Sigmoid colon (tissue), 7 donors: Measurements from ENCODE around the gene RANBP1. TPM values are rescaled to one million over a fixed set of nuclear protein-coding genes. Genes with fewer than 3 reads are reported as not detected.
"Not testable (repeated sequence)": the region's sequence is repeated elsewhere in the genome, so short reads cannot be mapped to it uniquely, and the experiment has no call there.

Experiments
- DNase-seq: peaks from one replicate; pipeline ENCODE4 v3.0.0-alpha.2; 2019
- H3K27ac ChIP-seq, 4 donors: fragments of 200-600 bp; sonication (generic); one replicate each; pipeline ENCODE4 v1.5.1; 2016 to 2019; ENCODE audit warnings: mild to moderate bottlenecking in 1 of 4
- H3K27me3 ChIP-seq, 3 donors: fragments of 200-600 bp; sonication (generic); one replicate each; pipeline ENCODE4 v1.5.1; 2019; ENCODE audit warnings: mild to moderate bottlenecking in 1 of 3
- H3K36me3 ChIP-seq, 4 donors: fragments of 200-600 bp; sonication (generic); one replicate each; pipeline ENCODE4 v1.5.1; 2016 to 2019
- H3K4me1 ChIP-seq, 4 donors: fragments of 200-600 bp; sonication (generic); one replicate each; pipeline ENCODE4 v1.5.1; 2017 to 2019
- H3K4me3 ChIP-seq, 4 donors: fragments of 200-600 bp; sonication (generic); one replicate each; pipeline ENCODE4 v1.5.1; 2017 to 2019; ENCODE audit warnings: mild to moderate bottlenecking in 2 of 4, moderate library complexity in 1 of 4
- H3K9me3 ChIP-seq, 4 donors: fragments of 200-600 bp in 3 of 4; sonication (generic) in 3 of 4; one replicate each; pipeline versions ENCODE4 v1.5.1 to v1.6.1; 2013 to 2019
- EP300 ChIP-seq, 4 donors: sonication (generic); formaldehyde crosslinking; IDR thresholded peaks; one replicate each; pipeline ENCODE4 v1.6.1; 2017; ENCODE audit warnings: antibody characterized with exemption in 4 of 4
- POLR2A ChIP-seq, 2 donors: fragments of 450-650 bp; IDR thresholded peaks; one replicate each; pipeline ENCODE4 v1.6.1; 2016; ENCODE audit warnings: antibody characterized with exemption in 2 of 2, mild to moderate bottlenecking in 2 of 2, moderate library complexity in 2 of 2
- POLR2AphosphoS5 ChIP-seq, 4 donors: sonication (generic); formaldehyde crosslinking; IDR thresholded peaks; one replicate each; pipeline ENCODE4 v1.6.1; 2017; ENCODE audit warnings: antibody characterized with exemption in 4 of 4
- WGBS, 2 donors: extraction: QIAGEN DNeasy Blood & Tissue Kit; methylation state at CpG; one replicate each; pipeline ENCODE4 v1.1.7; 2013; 5-methylcytosine and 5-hydroxymethylcytosine counted together
- intact Hi-C: fragments of 100-400 bp; cut with DNase I; formaldehyde crosslinking; loops from one replicate; pipeline ENCODE4 v1.15.1; 2023
- polyA plus RNA-seq, 3 donors: library from polyadenylated mRNA; stranded (reverse); fragments of 200-250 nt; gene quantifications; one replicate each; pipeline ENCODE4 v1.2.3, GENCODE V29; 2013
- total RNA-seq, 4 donors: library from RNA; depleted of rRNA; stranded (reverse); fragments of >200 nt; gene quantifications; one replicate each; pipeline ENCODE4 v1.1.0, GENCODE V29; 2016
- TF ChIP-seq, protein P1 (sequence below), 4 experiments: fragments of 450-650 bp in 3 of 4; fragments of 200-600 bp in 1 of 4; IDR thresholded peaks; one replicate each; pipeline ENCODE4 v1.5.1; 2016 to 2019; ENCODE audit warnings: antibody characterized with exemption in 4 of 4, mild to moderate bottlenecking in 3 of 4, moderate library complexity in 2 of 4
- donor health status: healthy with polysubstance abuse.
- donor health status: Bipolar disorder and iron deficiency.
- donor health status: healthy.

RANBP1 gene
- 100 to 1,000 TPM; 135 to 194 (median 163) TPM for total RNA-seq
- 100 to 1,000 TPM in 1 of 3 donors, 10 to 100 TPM in 2; 67.9 to 163 (median 79.8) TPM for polyA plus RNA-seq

DNA sequence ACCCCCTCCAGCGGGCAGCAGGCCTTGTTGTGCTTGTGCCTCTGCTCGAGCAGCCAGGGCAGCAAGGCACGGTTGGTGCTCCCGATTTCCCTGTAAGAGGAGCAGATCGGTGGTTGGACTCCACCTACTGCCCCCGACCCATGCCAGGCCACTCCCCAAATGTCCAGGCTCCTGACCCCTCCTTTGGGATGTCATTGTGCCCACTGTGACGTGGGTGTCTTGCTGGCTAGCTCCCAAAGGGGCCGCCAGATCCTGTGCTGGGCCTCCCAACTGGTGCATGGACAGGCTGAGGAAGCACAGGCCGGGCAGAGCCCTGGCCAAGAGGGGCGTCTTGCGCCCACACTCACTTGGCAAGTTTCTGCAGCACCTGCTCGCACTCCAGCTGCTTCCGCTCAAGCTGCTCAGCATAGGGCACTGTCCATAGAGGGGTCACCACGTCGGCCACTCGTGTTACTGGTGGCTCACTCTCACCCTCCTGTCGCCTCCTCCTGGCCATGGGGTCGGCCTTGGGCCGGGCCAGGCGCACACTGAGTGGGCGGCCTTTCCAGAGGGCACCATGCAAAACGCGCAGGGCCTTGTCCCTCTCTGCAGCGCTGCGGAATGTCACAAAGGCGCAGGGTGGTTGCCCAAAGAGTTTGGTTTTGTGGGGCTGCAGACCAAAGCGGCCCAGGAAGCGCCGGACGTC is at the start of gene RANBP1:
Gene RANBP1, plus strand, starts transcription at position 414 of the 685 bp plus-strand sequence. Its CDS starts 81 bp downstream, at position 495.
- Histone ChIP-seq H3K4me3 (peak within 1 kb of the TSS; percentile 67 to 93 (median 86)), H3K4me1 (peaks cover 0 to 48% (median 41%) of the 10 kb centered on the region in 4 donors), H3K36me3 (peaks cover 4 to 62% (median 31%) of the 10 kb centered on the region in 4 donors), H3K27me3 (no peaks in the 10 kb centered on the region), H3K27ac (peak within 1 kb of the TSS; percentile 83 to 91 (median 88)), H3K9me3 (no peaks in the 10 kb centered on the region)
- 67 to 77% methylated on average over 30 of the region's 30 CpGs for WGBS, 2 donors
- intact Hi-C loops: loop anchor here (5.0 to 10.0 kb wide), 4 partner anchors 34 to 161 kb away; partner anchors contain the start of genes DGCR8 and TANGO2
- TF ChIP-seq POLR2A (IDR thresholded peaks at IDR 0.05) (no peak), EP300 (IDR thresholded peaks at IDR 0.05) (no peak), POLR2AphosphoS5 (IDR thresholded peaks at IDR 0.05) (no peak)
- TF ChIP-seq, protein P1, sequence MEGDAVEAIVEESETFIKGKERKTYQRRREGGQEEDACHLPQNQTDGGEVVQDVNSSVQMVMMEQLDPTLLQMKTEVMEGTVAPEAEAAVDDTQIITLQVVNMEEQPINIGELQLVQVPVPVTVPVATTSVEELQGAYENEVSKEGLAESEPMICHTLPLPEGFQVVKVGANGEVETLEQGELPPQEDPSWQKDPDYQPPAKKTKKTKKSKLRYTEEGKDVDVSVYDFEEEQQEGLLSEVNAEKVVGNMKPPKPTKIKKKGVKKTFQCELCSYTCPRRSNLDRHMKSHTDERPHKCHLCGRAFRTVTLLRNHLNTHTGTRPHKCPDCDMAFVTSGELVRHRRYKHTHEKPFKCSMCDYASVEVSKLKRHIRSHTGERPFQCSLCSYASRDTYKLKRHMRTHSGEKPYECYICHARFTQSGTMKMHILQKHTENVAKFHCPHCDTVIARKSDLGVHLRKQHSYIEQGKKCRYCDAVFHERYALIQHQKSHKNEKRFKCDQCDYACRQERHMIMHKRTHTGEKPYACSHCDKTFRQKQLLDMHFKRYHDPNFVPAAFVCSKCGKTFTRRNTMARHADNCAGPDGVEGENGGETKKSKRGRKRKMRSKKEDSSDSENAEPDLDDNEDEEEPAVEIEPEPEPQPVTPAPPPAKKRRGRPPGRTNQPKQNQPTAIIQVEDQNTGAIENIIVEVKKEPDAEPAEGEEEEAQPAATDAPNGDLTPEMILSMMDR (IDR thresholded peaks at IDR 0.05): no peak
- no peak for DNase-seq

DNA sequence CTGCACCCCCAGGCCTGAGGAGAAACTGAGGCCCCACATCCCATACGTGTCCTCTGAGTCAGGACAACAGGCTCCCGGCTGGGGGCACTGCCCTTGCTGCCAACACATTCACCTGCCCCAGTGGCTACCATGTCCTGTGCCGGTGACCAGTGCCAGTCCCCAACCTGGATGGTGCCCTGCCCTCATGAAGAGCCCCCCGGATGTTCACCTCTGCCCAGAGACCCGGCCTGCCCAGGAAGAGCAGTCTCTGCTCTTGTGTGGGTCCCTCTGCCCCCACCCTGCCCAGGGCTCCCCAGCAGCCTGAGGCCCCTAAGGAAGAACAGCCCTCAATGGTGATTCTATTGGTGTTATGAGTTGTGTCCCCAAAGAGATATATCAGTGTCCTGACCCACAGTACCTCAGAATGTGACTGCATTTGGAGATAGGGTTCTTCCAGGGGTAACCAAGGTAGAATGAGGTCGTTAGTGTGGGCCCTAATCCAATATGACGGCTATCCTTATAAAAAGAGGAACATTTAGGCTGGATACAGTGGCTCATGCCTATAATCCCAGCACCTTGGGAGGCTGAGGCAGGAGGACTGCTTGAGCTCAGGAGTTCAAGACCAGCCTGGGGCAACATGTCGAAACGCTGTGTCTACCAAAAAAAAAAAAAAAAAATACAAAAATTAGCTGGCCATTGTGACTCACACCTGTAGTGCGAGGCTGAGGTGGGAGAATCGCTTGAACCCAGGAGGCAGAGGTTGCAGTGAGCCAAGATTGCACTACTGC is 49.1 kb upstream of the RANBP1 start:
- TF ChIP-seq POLR2AphosphoS5 (IDR thresholded peaks at IDR 0.05) (no peak), EP300 (IDR thresholded peaks at IDR 0.05) (no peak), POLR2A (IDR thresholded peaks at IDR 0.05) (no peak)
- TF ChIP-seq, protein P1 (IDR thresholded peaks at IDR 0.05): no peak
- Histone ChIP-seq H3K27me3 (no peaks in the 10 kb centered on the region), H3K27ac (no peak overlapping the region), H3K4me1 (no peaks in the 10 kb centered on the region), H3K36me3 (peaks cover 0 to 32% (median 17%) of the 10 kb centered on the region in 4 donors), H3K9me3 (no peaks in the 10 kb centered on the region), H3K4me3 (no peak overlapping the region)
- 95% methylated on average over 11 of the region's 11 CpGs for WGBS, 2 donors
- DNase-seq: no peak
- intact Hi-C loops: no loop called here

DNA sequence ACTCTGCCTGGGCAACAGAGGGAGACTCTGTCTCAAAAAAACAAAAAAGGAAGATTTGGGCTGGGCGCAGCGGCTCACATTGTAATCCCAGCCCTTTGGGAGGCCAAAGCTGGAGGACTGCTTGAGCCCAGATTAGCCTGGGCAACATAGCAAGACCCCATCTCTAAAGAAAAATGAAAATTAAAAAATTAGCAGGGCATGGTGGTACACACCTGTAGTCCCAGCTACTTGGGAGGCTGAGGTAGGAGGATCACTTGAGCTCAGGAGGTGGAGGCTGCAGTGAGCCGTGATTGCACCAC is 48.6 kb upstream of the RANBP1 start:
- H3K4me1 ChIP-seq, DNase-seq, H3K9me3 ChIP-seq, H3K27me3 ChIP-seq, intact Hi-C loops, H3K4me3 ChIP-seq, H3K27ac ChIP-seq: not testable (repeated sequence)
- H3K36me3 ChIP-seq: peaks cover 0 to 26% (median 12%) of the 10 kb centered on the region in 4 donors
- 97 to 100% methylated on average over 3 of the region's 3 CpGs for WGBS, 2 donors

DNA sequence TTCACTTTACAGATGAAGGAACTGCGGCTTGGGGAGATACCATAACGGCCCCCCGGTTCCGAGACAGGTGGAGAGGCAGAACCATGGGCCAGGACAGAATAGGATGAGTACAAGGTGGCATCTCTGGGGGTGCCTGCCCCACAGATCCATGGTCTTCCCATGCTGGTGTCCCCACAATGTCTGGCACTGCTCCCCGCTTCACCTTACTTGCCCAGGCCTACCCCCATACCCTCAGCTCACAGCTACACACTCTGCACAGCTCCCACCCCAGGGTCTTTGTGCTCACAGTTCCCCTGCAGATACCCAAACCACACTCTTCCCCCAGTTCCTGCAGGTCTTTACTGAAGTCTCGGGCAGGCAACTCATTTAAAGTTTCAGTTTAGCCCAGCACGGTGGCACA is 47.3 kb upstream of the RANBP1 start:
- no peak for TF ChIP-seq POLR2AphosphoS5 (IDR thresholded peaks at IDR 0.05)
- TF ChIP-seq, protein P1 (IDR thresholded peaks at IDR 0.05): no peak
- TF ChIP-seq POLR2A (IDR thresholded peaks at IDR 0.05): no peak
- TF ChIP-seq EP300 (IDR thresholded peaks at IDR 0.05): no peak
- peaks cover 0 to 15% (median 4%) of the 10 kb centered on the region in 4 donors for H3K36me3 ChIP-seq
- intact Hi-C loops: no loop called here
- H3K27ac ChIP-seq: no peak overlapping the region
- no peaks in the 10 kb centered on the region for H3K27me3 ChIP-seq
- H3K4me1 ChIP-seq: no peaks in the 10 kb centered on the region
- 90 to 92% methylated on average over 7 of the region's 7 CpGs for WGBS, 2 donors
- H3K9me3 ChIP-seq: no peaks in the 10 kb centered on the region
- DNase-seq: no peak
- no peak overlapping the region for H3K4me3 ChIP-seq

DNA sequence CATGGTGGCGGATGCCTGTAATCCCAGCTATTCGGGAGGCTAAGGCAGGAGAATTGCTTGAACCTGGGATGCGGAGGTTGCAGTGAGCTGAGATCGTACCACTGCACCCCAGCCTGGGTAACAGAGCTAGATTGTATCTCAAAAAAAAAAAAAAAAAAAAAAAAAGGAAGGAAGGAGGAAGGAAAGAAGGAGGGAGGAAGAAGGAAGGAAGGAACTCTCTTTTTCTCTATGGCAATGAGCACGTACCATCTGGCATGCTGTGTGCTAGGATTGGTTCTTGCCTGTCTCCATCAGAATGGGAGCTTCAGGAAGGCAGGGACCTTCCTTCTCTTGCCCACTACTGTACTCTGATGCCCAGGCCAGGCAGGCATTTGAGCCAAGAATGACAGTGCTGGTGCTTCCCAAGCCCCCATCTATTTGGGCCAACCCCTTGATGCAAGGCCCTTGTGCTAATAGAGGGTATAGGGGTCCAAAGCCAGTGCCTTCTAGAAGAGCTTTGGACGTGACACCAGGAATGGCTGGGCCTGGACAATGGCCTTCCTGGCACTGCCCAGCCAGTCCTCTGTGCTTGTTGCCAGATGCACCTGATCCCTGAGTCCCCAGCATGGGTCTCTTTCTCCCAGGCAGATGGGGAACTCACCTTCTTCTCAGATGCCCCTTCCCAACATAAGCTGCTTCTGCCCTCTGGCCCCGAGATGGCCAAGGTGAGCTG is 46.4 kb upstream of the RANBP1 start:
- intact Hi-C loops: no loop called here
- Histone ChIP-seq H3K27me3 (no peaks in the 10 kb centered on the region), H3K4me1 (no peaks in the 10 kb centered on the region), H3K4me3 (no peak overlapping the region), H3K9me3 (no peaks in the 10 kb centered on the region), H3K36me3 (peaks cover 0 to 6% (median 0%) of the 10 kb centered on the region in 4 donors), H3K27ac (no peak overlapping the region)
- 89 to 95% methylated on average over 7 of the region's 7 CpGs for WGBS, 2 donors
- no peak for DNase-seq
- TF ChIP-seq POLR2AphosphoS5 (IDR thresholded peaks at IDR 0.05): no peak
- TF ChIP-seq, protein P1 (IDR thresholded peaks at IDR 0.05): no peak
- no peak for TF ChIP-seq EP300 (IDR thresholded peaks at IDR 0.05)
- no peak for TF ChIP-seq POLR2A (IDR thresholded peaks at IDR 0.05)
